ENCODE measurements around the gene SEMG1. TPM values are rescaled to one million over a fixed set of nuclear protein-coding genes. Genes with fewer than 3 reads are reported as not detected.

SEMG1 gene
- total and polyA plus RNA-seq, 9 of the 15 experiments (the other 6 are each of a cell fraction or from before 2014, with no cell fraction given), result not detected

DNA sequence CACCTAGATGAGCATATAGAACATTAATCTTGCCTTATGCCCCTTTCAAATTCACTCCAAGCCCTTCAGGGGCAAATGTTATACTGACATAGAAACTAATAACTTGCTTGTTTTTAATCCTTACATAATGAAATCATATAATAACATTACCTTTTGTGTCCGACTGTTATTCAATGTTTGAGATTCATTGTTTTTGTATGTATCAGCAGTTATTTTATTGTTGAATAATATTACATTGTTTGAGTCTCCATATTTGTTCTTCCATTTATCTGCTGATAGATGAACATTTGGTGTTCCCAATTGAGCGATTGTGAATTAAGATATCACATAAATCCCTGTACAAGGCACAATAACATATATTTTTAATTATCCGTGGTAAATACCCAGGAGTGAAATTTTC lies 6.0 kb downstream of the SEMG1 start:
- CTCF ChIA-PET (ENCODE audit: low intra/inter-chr PET ratio), result no interaction called here
- no peak for FAIRE-seq
- WGBS (ENCODE audit: insufficient coverage, low coverage, missing lambda C conversion rate), result 4% methylated on average over 3 of the region's 3 CpGs

DNA sequence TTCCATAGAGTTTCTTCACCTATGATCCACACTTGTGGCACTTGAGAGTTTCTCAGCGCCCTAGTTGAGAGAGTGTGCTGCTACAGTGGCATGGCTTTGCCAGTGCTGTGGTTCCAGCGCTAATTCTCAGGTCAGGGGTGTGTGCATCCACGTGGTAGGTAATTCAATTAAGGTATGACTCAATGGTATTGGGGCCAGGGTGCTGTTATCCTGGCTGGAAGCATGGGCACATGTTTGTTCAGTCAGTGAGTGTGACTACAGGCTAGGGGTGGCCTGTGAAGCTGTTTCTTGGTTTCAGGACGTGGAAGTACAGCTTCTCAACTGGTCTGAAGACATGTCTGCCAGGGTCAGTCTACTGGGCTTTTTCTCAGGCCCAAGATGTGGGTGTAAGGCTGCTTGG lies 11.3 kb downstream of the SEMG1 start:
- ChIA-PET CTCF (ENCODE audit: low intra/inter-chr PET ratio) (no interaction called here), POLR2A (no interaction called here)
- in situ Hi-C loops (cut with MboI), result no loop called here
- H3K9ac ChIP-seq (ENCODE audit: insufficient read depth in 1 of 2, low read depth in 2 of 2, low read length in 2 of 2), result no peak overlapping the region
- no peak overlapping the region for H2AFZ ChIP-seq (ENCODE audit: low read depth, low read length)
- no peak overlapping the region for H3K4me3 ChIP-seq
- H3K27ac ChIP-seq (ENCODE audit: extremely low read depth, low read depth, low read length), result no peak overlapping the region
- TF ChIP-seq ZNF76 (CRISPR knock-in tag; IDR thresholded peaks at IDR 0.05; ENCODE audit: borderline replicate concordance) (no peak), SRSF9 (IDR thresholded peaks at IDR 0.05; ENCODE audit: borderline replicate concordance, low read depth, low read length) (no peak)
- TF ChIP-seq, protein P1, sequence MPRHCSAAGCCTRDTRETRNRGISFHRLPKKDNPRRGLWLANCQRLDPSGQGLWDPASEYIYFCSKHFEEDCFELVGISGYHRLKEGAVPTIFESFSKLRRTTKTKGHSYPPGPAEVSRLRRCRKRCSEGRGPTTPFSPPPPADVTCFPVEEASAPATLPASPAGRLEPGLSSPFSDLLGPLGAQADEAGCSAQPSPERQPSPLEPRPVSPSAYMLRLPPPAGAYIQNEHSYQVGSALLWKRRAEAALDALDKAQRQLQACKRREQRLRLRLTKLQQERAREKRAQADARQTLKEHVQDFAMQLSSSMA (CRISPR knock-in tag; IDR thresholded peaks at IDR 0.05), result no peak
- H3K79me2 ChIP-seq (ENCODE audit: control insufficient read depth, insufficient read depth, low read length), result no peaks in the 10 kb centered on the region
- ATAC-seq (no peak), FAIRE-seq (no peak), DNase-seq (ENCODE audit: extremely low read depth in 1 of 4, low spot score in 3 of 4) (no peak)
- no peaks in the 10 kb centered on the region for H3K9me1 ChIP-seq (ENCODE audit: control insufficient read depth, insufficient read depth, low read length)
- H3K4me2 ChIP-seq (ENCODE audit: insufficient read depth, low read length), result no peak overlapping the region
- no peaks in the 10 kb centered on the region for H4K20me1 ChIP-seq (replicated peaks; ENCODE audit: control insufficient read depth, insufficient read depth, low read length)
- WGBS (ENCODE audit: insufficient coverage, low coverage, missing lambda C conversion rate), result 0% methylated on average over 4 of the region's 4 CpGs
- BruUV-seq (replicated peaks), result no TSS peak
- intact Hi-C loops (cut with micrococcal nuclease), result no loop called here
- H3K36me3 ChIP-seq (ENCODE audit: control insufficient read depth, insufficient read depth, low read length), result no peaks in the 10 kb centered on the region
- no peaks in the 10 kb centered on the region for H3K4me1 ChIP-seq (replicated peaks in 1 of 2; ENCODE audit: control insufficient read depth in 2 of 2, insufficient read depth in 2 of 2, low read length in 2 of 2)
- peaks cover 0 to 10% of the 10 kb centered on the region in 2 experiments; a peak in 2 of 5 replicates for H3K27me3 ChIP-seq (ENCODE audit: control insufficient read depth in 2 of 2, insufficient read depth in 2 of 2, low read length in 2 of 2)
- no peaks in the 10 kb centered on the region for H3K9me3 ChIP-seq (replicated peaks; ENCODE audit: control insufficient read depth, insufficient read depth, low read depth, low read length)

More for the DNA sequence above, 6.0 kb downstream of the SEMG1 start:
- no peak overlapping the region for H2AFZ ChIP-seq (ENCODE audit: low read depth, low read length)
- ATAC-seq, result no peak
- peaks cover 3% of the 10 kb centered on the region for H3K9me1 ChIP-seq (ENCODE audit: control insufficient read depth, insufficient read depth, low read length)
- H4K20me1 ChIP-seq (replicated peaks; ENCODE audit: control insufficient read depth, insufficient read depth, low read length), result no peaks in the 10 kb centered on the region
- no peak overlapping the region for H3K27ac ChIP-seq (ENCODE audit: extremely low read depth, low read depth, low read length)
- no peaks in the 10 kb centered on the region for H3K4me1 ChIP-seq (replicated peaks in 1 of 2; ENCODE audit: control insufficient read depth in 2 of 2, insufficient read depth in 2 of 2, low read length in 2 of 2)
- POLR2A ChIA-PET, result no interaction called here
- no peak overlapping the region for H3K4me3 ChIP-seq
- intact Hi-C loops (cut with micrococcal nuclease) (no loop called here), in situ Hi-C loops (cut with MboI) (no loop called here)
- no peaks in the 10 kb centered on the region; a peak in 1 of 5 replicates for H3K27me3 ChIP-seq (ENCODE audit: control insufficient read depth in 2 of 2, insufficient read depth in 2 of 2, low read length in 2 of 2)
- no peak for DNase-seq (ENCODE audit: extremely low read depth in 1 of 4, low spot score in 3 of 4)
- H3K36me3 ChIP-seq (ENCODE audit: control insufficient read depth, insufficient read depth, low read length), result no peaks in the 10 kb centered on the region
- H3K9ac ChIP-seq (ENCODE audit: insufficient read depth in 1 of 2, low read depth in 2 of 2, low read length in 2 of 2), result no peak overlapping the region
- H3K9me3 ChIP-seq (replicated peaks; ENCODE audit: control insufficient read depth, insufficient read depth, low read depth, low read length), result no peaks in the 10 kb centered on the region
- no TSS peak for BruUV-seq (replicated peaks)
- TF ChIP-seq CEBPG (CRISPR knock-in tag; IDR thresholded peaks at IDR 0.05), result no peak
- TF ChIP-seq CEBPG (tag; conservative IDR thresholded peaks at IDR 0.05 in 1 of 2, IDR thresholded peaks at IDR 0.05 in 1 of 2), result peak in 1 of 2 experiments; percentile 27; a peak in 1 of 4 replicates
- TF ChIP-seq SMC3 (conservative IDR thresholded peaks at IDR 0.05; ENCODE audit: insufficient read depth, low read depth, low read length), result no peak
- TF ChIP-seq MCM2 (IDR thresholded peaks at IDR 0.05; ENCODE audit: low read depth), result no peak
- TF ChIP-seq MAFK (IDR thresholded peaks at IDR 0.05; ENCODE audit: low read length), result peak; percentile 12; the same call in 1 of the 2 replicates
- TF ChIP-seq ZNF316 (IDR thresholded peaks at IDR 0.05), result peak; percentile 68; the same call in 1 of the 2 replicates
- TF ChIP-seq C11orf30 (IDR thresholded peaks at IDR 0.05; ENCODE audit: low read depth), result 0 out of 2 replicates have a peak, but pooled peaks have one; percentile 38
- no peaks in the 10 kb centered on the region for H3K79me2 ChIP-seq (ENCODE audit: control insufficient read depth, insufficient read depth, low read length)
- no peak overlapping the region for H3K4me2 ChIP-seq (ENCODE audit: insufficient read depth, low read length)

Measured in K562 (cell line).